ENCODE measurements around the gene C6orf15.

C6orf15 gene

GRCh38 chr6:31112478-31112877, at the start of gene C6orf15:
Gene C6orf15, minus strand, starts transcription at chr6:31112575. Its CDS starts 20 bp downstream, at chr6:31112555.
- no peak for DNase-seq (ENCODE audit: low read depth in 3 of 3)

GRCh38 chr6:31161216-31162126, 49.1 kb upstream of the C6orf15 start:
- DNase-seq (ENCODE audit: low read depth in 3 of 3) = no peak

GRCh38 chr6:31158863-31159855, 46.8 kb upstream of the C6orf15 start:
- peak in 1 of 3 experiments; percentile 14 for DNase-seq (ENCODE audit: low read depth in 3 of 3)

GRCh38 chr6:31158140-31158862, 45.9 kb upstream of the C6orf15 start, which contains the start of gene TCF19:
Gene TCF19, plus strand, starts transcription at chr6:31158589. Its CDS starts 881 bp downstream, at chr6:31159470.
- peak; percentile 98 to 99 (median 99) for DNase-seq (ENCODE audit: low read depth in 3 of 3)

- DNase-seq (ENCODE audit: low read depth in 3 of 3) = no peak
Observed at GRCh38 chr6:31157513-31158139, 45.3 kb upstream of the C6orf15 start, which contains the start of gene CCHCR1. Gene CCHCR1, minus strand, starts transcription at chr6:31157802. Its CDS starts 202 bp downstream, at chr6:31157600.

GRCh38 chr6:31156641-31157040, 44.3 kb upstream of the C6orf15 start:
- DNase-seq (ENCODE audit: low read depth in 3 of 3) = no peak

- no peak for DNase-seq (ENCODE audit: low read depth in 3 of 3)
Observed at GRCh38 chr6:31154436-31154835, 42.1 kb upstream of the C6orf15 start.

GRCh38 chr6:31152781-31153180, 40.4 kb upstream of the C6orf15 start:
- no peak for DNase-seq (ENCODE audit: low read depth in 3 of 3)

- DNase-seq (ENCODE audit: low read depth in 3 of 3) = no peak
Observed at GRCh38 chr6:31149827-31150447, 37.6 kb upstream of the C6orf15 start.

GRCh38 chr6:31145386-31145785, 33.0 kb upstream of the C6orf15 start:
- no peak for DNase-seq (ENCODE audit: low read depth in 3 of 3)

GRCh38 chr6:31144970-31145340, 32.6 kb upstream of the C6orf15 start:
- DNase-seq (ENCODE audit: low read depth in 3 of 3) = no peak

GRCh38 chr6:31144296-31144969, 32.1 kb upstream of the C6orf15 start:
- DNase-seq (ENCODE audit: low read depth in 3 of 3) = no peak

- DNase-seq (ENCODE audit: low read depth in 3 of 3) = no peak
Observed at GRCh38 chr6:31143148-31143547, 30.8 kb upstream of the C6orf15 start.

- no peak for DNase-seq (ENCODE audit: low read depth in 3 of 3)
Observed at GRCh38 chr6:31142361-31142761, 30.0 kb upstream of the C6orf15 start.

GRCh38 chr6:31140643-31141042, 28.3 kb upstream of the C6orf15 start:
- no peak for DNase-seq (ENCODE audit: low read depth in 3 of 3)

GRCh38 chr6:31139599-31139998, 27.2 kb upstream of the C6orf15 start:
- no peak for DNase-seq (ENCODE audit: low read depth in 3 of 3)

GRCh38 chr6:31138982-31139381, 26.6 kb upstream of the C6orf15 start, which contains the start of gene PSORS1C2:
Gene PSORS1C2, minus strand, starts transcription at chr6:31139066. Its CDS starts 40 bp downstream, at chr6:31139026.
- no peak for DNase-seq (ENCODE audit: low read depth in 3 of 3)

GRCh38 chr6:31135710-31136109, 23.3 kb upstream of the C6orf15 start:
- DNase-seq (ENCODE audit: low read depth in 3 of 3) = no peak

- no peak for DNase-seq (ENCODE audit: low read depth in 3 of 3)
Observed at GRCh38 chr6:31132806-31133205, 20.4 kb upstream of the C6orf15 start.

- DNase-seq (ENCODE audit: low read depth in 3 of 3) = no peak
Observed at GRCh38 chr6:31131595-31131994, 19.2 kb upstream of the C6orf15 start.

Measured in stimulated activated CD4-positive, alpha-beta T cell treated with anti-CD3 and anti-CD28 coated beads, TNF-alpha, amount 100 ng/mL, for 24 hours (primary cell).